Left hindlimb (tissue), 1 donor: ENCODE measurements around the gene CRELD1.

Experiments
- DNase-seq: peaks from one replicate; pipeline ENCODE4 v3.0.0-alpha.2; 2018

CRELD1 gene

GRCh38 chr3:9965200-9965875, 31.7 kb downstream of the CRELD1 start:
- no peak for DNase-seq

- no peak for DNase-seq
Measured at GRCh38 chr3:9966841-9967240, 33.2 kb downstream of the CRELD1 start.

- no peak for DNase-seq
Measured at GRCh38 chr3:9969632-9970019, 36.0 kb downstream of the CRELD1 start.

GRCh38 chr3:9970020-9970652, 36.5 kb downstream of the CRELD1 start:
- no peak for DNase-seq

GRCh38 chr3:9976721-9977709, 43.4 kb downstream of the CRELD1 start:
- DNase-seq: no peak

- no peak for DNase-seq
Measured at GRCh38 chr3:9978710-9979305, 45.2 kb downstream of the CRELD1 start.

GRCh38 chr3:9980251-9980650, 46.6 kb downstream of the CRELD1 start:
- no peak for DNase-seq

- DNase-seq: no peak
Measured at GRCh38 chr3:9986230-9986725, 52.6 kb downstream of the CRELD1 start.

GRCh38 chr3:9994086-9994844, 60.6 kb downstream of the CRELD1 start:
- no peak for DNase-seq
